IMR-90 (cell line): ENCODE results near the gene KLHDC2. TPM values are rescaled to one million over a fixed set of nuclear protein-coding genes. Genes with fewer than 3 reads are reported as not detected.
A peak's percentile ranks its signal among the peaks of the same experiment; 100 is the strongest.

Experiments
- ATAC-seq: fragments of 200-7000 bp; cut with Tn5 transposase; 2 replicates; pipeline ENCODE4 v1.9.1; 2020; ENCODE audit warnings: low read depth, mild to moderate bottlenecking, moderate library complexity
- BruUV-seq: library from RNA; stranded (reverse); fragments of 400-500 nt; replicated peaks from 2 replicates; lab custom pipeline; 2021; lab: Mats Ljungman, UMichigan
- CTCF ChIA-PET: fragments of 300-600 bp; formaldehyde crosslinking; extraction: SDS; loops from one replicate; lab custom pipeline; 2021; ENCODE audit warnings: antibody characterized with exemption; lab: Yijun Ruan, JAX
- POLR2A ChIA-PET: fragments of 300-600 bp; sonication (Branson Sonifier 250); formaldehyde crosslinking; loops from one replicate; lab custom pipeline; 2022; ENCODE audit warnings: antibody characterized with exemption; ENCODE audit not compliant: unreplicated experiment; lab: Charles Lee
- DNase-seq: peaks from one replicate; pipeline ENCODE4 v3.0.0; 2013
- H2AFZ ChIP-seq: replicated peaks from 2 replicates; pipeline ENCODE3; 2013; ENCODE audit warnings: low read length, mild to moderate bottlenecking; ENCODE audit not compliant: poor library complexity
- H2AK5ac ChIP-seq: 2 replicates; pipeline ENCODE4 v1.6.1; 2013; ENCODE audit warnings: low read depth, low read length, inconsistent platforms
- H2AK9ac ChIP-seq: replicated peaks from 2 replicates; pipeline ENCODE3; 2013; ENCODE audit warnings: mild to moderate bottlenecking, low read depth, low read length, moderate library complexity; ENCODE audit not compliant: poor library complexity
- H2BK120ac ChIP-seq: 2 replicates; pipeline ENCODE4 v1.6.1; 2013; ENCODE audit warnings: low read depth, low read length, inconsistent platforms
- H2BK15ac ChIP-seq: 3 replicates; pipeline ENCODE4 v1.6.1; 2013; ENCODE audit warnings: low read depth, low read length, inconsistent platforms
- H2BK20ac ChIP-seq: 2 replicates; pipeline ENCODE4 v1.6.1; 2013; ENCODE audit warnings: low read depth, mild to moderate bottlenecking, inconsistent platforms, low read length, moderate library complexity
- H2BK5ac ChIP-seq: 2 replicates; pipeline ENCODE4 v1.6.1; 2013; ENCODE audit warnings: mild to moderate bottlenecking, low read depth, low read length, inconsistent platforms; ENCODE audit not compliant: poor library complexity, severe bottlenecking
- H3K14ac ChIP-seq: replicated peaks from 2 replicates; pipeline ENCODE4 v1.6.1; 2013; ENCODE audit warnings: low read depth, low read length, inconsistent platforms
- H3K18ac ChIP-seq: 2 replicates; pipeline ENCODE4 v1.6.1; 2013; ENCODE audit warnings: low read depth, low read length, control low read depth
- H3K23ac ChIP-seq: 2 replicates; pipeline ENCODE4 v1.6.1; 2013; ENCODE audit warnings: low read depth, low read length, inconsistent platforms
- H3K27ac ChIP-seq: 2 replicates; pipeline ENCODE4 v1.5.1; 2013; ENCODE audit warnings: mild to moderate bottlenecking, control low read depth, low read length; ENCODE audit not compliant: insufficient read depth
- H3K27me3 ChIP-seq: 2 replicates; pipeline ENCODE4 v1.6.1; 2013; ENCODE audit warnings: low read length; ENCODE audit not compliant: control insufficient read depth, insufficient read depth
- H3K36me3 ChIP-seq: 2 replicates; pipeline ENCODE4 v1.6.1; 2013; ENCODE audit warnings: low read length, mixed read lengths; ENCODE audit not compliant: control insufficient read depth, insufficient read depth
- H3K4ac ChIP-seq: 2 replicates; pipeline ENCODE4 v1.6.1; 2013; ENCODE audit warnings: low read depth, low read length, inconsistent platforms
- H3K4me1 ChIP-seq: 2 replicates; pipeline ENCODE4 v1.6.1; 2013; ENCODE audit warnings: low read length, mixed read lengths; ENCODE audit not compliant: control insufficient read depth, insufficient read depth
- H3K4me2 ChIP-seq: 2 replicates; pipeline ENCODE4 v1.6.1; 2013; ENCODE audit warnings: low read depth, mild to moderate bottlenecking, control low read depth, low read length, moderate library complexity
- H3K4me3 ChIP-seq: 2 replicates; pipeline ENCODE4 v1.5.1; 2013; ENCODE audit warnings: low read depth, mild to moderate bottlenecking, control low read depth, low read length, moderate library complexity; ENCODE audit not compliant: insufficient read depth
- H3K56ac ChIP-seq: 2 replicates; pipeline ENCODE4 v1.6.1; 2013; ENCODE audit warnings: low read length, inconsistent platforms; ENCODE audit not compliant: insufficient read depth; ENCODE audit errors: extremely low read depth
- H3K79me1 ChIP-seq, 2 experiments: 2 replicates each; pipeline ENCODE4 v1.6.1; 2013; ENCODE audit warnings: low read length in 2 of 2, inconsistent platforms in 1 of 2, low read depth in 1 of 2
- H3K9ac ChIP-seq: 2 replicates; pipeline ENCODE4 v1.6.1; 2013; ENCODE audit warnings: low read depth, low read length, control low read depth
- H3K9me1 ChIP-seq: 2 replicates; pipeline ENCODE4 v1.6.1; 2013; ENCODE audit warnings: low read length, inconsistent platforms; ENCODE audit not compliant: insufficient read depth
- H3K9me3 ChIP-seq: 2 replicates; pipeline ENCODE4 v1.6.1; 2013; ENCODE audit warnings: low read length; ENCODE audit not compliant: control insufficient read depth, insufficient read depth
- H4K20me1 ChIP-seq: 2 replicates; pipeline ENCODE4 v1.6.1; 2013; ENCODE audit warnings: low read length, inconsistent platforms; ENCODE audit not compliant: insufficient read depth
- H4K5ac ChIP-seq: 2 replicates; pipeline ENCODE4 v1.6.1; 2013; ENCODE audit warnings: mild to moderate bottlenecking, low read depth, low read length, control low read depth
- H4K8ac ChIP-seq, 2 experiments: 2 replicates each; pipeline ENCODE4 v1.6.1; 2013; ENCODE audit warnings: low read depth in 2 of 2, low read length in 2 of 2, control low read depth in 1 of 2, inconsistent platforms in 1 of 2
- H4K91ac ChIP-seq: 2 replicates; pipeline ENCODE4 v1.6.1; 2013; ENCODE audit warnings: low read depth, low read length, inconsistent platforms; ENCODE audit not compliant: insufficient read depth
- MXI1 ChIP-seq: IDR thresholded peaks from 2 replicates; pipeline ENCODE4 v1.6.1; 2012; ENCODE audit warnings: low read depth, mild to moderate bottlenecking, low read length, moderate library complexity, borderline replicate concordance
- WGBS, 2 experiments: methylation state at CpG; one replicate each; pipeline versions ENCODE4 v1.1.5 to v1.1.7; 2013; ENCODE audit warnings: missing lambda C conversion rate in 2 of 2; ENCODE audit not compliant: insufficient read length in 1 of 2; ENCODE audit errors: extremely low coverage in 2 of 2; 5-methylcytosine and 5-hydroxymethylcytosine counted together
- dilution Hi-C: fragments of 300-500 bp; cut with HindIII; formaldehyde crosslinking; loops from one replicate; pipeline ENCODE4 v1.14.3; 2018; ENCODE audit warnings: low sequenced_read_pairs; ENCODE audit not compliant: unreplicated experiment
- in situ Hi-C: fragments of 300-500 bp; cut with MboI; formaldehyde crosslinking; loops from 3 replicates; pipeline ENCODE4 v1.14.3; 2019; ENCODE audit warnings: low sequenced_read_pairs, inconsistent platforms, mixed read lengths
- intact Hi-C: fragments of 100-400 bp; cut with micrococcal nuclease; formaldehyde crosslinking; loops from 2 replicates; pipeline ENCODE4 v1.10.0; 2022
- polyA plus RNA-seq, 3 experiments: library from polyadenylated mRNA; depleted of rRNA; stranded (reverse); fragments of >200 nt; gene quantifications; 2 replicates each; pipeline ENCODE4 v1.2.3, GENCODE V29; 2012; ENCODE audit warnings: low replicate concordance in 1 of 3
- total RNA-seq: library from RNA; depleted of rRNA; stranded (reverse); fragments of >200 nt; gene quantifications from 2 replicates; pipeline ENCODE4 v1.2.3, GENCODE V29; 2012
- TF ChIP-seq, protein P1 (sequence below): fragments of 150-350 bp; IDR thresholded peaks from 2 replicates; pipeline ENCODE4 v1.6.1; 2017; ENCODE audit warnings: mild to moderate bottlenecking, antibody characterized with exemption, low read length, low read depth
- TF ChIP-seq, protein P2 (sequence below): conservative IDR thresholded peaks from 2 replicates; pipeline ENCODE4 v1.5.1; 2012; ENCODE audit warnings: mild to moderate bottlenecking, low read depth, low read length, improper control_type of control experiment
- TF ChIP-seq, protein P3 (sequence below): fragments of 150-350 bp; IDR thresholded peaks from 2 replicates; pipeline ENCODE4 v1.6.1; 2016; ENCODE audit warnings: low read depth, mild to moderate bottlenecking, low read length, moderate library complexity, borderline replicate concordance

KLHDC2 gene
- total and polyA plus RNA-seq, 2 of the 4 experiments (the other 2 are of a cell fraction) = 29.2 to 41.8 TPM

DNA sequence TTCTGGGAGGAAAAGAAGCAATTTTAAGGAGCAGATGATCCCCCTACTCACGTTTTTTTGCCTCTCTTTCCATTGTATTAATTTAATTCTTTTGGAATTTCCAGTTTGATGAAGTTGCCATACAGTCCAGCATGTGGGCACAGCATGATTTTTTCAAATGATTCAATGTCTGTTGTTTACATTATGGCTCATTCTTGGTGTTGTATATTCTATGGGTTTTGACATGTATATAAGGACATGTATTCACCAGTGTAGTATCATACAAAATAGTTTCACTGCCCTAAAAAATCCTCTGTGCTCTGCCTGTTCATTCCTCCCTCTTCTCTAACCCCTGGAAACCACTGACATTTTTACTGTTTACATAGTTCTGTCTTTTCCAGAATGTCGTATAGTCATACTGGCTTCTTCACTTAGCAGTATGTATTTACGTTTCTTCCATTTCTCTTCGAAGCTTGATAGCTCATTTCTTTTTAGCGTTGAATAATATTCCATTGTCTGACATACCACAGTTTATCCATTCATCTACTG is 13.3 kb upstream of the KLHDC2 start:
- TF ChIP-seq, protein P1, sequence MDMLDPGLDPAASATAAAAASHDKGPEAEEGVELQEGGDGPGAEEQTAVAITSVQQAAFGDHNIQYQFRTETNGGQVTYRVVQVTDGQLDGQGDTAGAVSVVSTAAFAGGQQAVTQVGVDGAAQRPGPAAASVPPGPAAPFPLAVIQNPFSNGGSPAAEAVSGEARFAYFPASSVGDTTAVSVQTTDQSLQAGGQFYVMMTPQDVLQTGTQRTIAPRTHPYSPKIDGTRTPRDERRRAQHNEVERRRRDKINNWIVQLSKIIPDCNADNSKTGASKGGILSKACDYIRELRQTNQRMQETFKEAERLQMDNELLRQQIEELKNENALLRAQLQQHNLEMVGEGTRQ = no peak
- no peak for TF ChIP-seq MXI1
- TF ChIP-seq, protein P2, sequence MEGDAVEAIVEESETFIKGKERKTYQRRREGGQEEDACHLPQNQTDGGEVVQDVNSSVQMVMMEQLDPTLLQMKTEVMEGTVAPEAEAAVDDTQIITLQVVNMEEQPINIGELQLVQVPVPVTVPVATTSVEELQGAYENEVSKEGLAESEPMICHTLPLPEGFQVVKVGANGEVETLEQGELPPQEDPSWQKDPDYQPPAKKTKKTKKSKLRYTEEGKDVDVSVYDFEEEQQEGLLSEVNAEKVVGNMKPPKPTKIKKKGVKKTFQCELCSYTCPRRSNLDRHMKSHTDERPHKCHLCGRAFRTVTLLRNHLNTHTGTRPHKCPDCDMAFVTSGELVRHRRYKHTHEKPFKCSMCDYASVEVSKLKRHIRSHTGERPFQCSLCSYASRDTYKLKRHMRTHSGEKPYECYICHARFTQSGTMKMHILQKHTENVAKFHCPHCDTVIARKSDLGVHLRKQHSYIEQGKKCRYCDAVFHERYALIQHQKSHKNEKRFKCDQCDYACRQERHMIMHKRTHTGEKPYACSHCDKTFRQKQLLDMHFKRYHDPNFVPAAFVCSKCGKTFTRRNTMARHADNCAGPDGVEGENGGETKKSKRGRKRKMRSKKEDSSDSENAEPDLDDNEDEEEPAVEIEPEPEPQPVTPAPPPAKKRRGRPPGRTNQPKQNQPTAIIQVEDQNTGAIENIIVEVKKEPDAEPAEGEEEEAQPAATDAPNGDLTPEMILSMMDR = no peak
- TF ChIP-seq, protein P3, sequence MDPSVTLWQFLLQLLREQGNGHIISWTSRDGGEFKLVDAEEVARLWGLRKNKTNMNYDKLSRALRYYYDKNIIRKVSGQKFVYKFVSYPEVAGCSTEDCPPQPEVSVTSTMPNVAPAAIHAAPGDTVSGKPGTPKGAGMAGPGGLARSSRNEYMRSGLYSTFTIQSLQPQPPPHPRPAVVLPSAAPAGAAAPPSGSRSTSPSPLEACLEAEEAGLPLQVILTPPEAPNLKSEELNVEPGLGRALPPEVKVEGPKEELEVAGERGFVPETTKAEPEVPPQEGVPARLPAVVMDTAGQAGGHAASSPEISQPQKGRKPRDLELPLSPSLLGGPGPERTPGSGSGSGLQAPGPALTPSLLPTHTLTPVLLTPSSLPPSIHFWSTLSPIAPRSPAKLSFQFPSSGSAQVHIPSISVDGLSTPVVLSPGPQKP = no peak
- H2BK120ac ChIP-seq = no peak overlapping the region
- no peak overlapping the region for H4K91ac ChIP-seq
- H4K5ac ChIP-seq = no peak overlapping the region
- intact Hi-C loops (no loop called here), dilution Hi-C loops (no loop called here), in situ Hi-C loops (loop anchor here (25.0 kb wide), 1 partner anchor 292 kb away; no protein-coding TSS in a partner anchor)
- no peak overlapping the region for H3K9ac ChIP-seq
- no peak overlapping the region for H2BK5ac ChIP-seq
- H3K56ac ChIP-seq = no peak overlapping the region
- 0% methylated on average over 1 of the region's 5 CpGs; no CpG with 5 or more reads in 1 of the 2 experiments for WGBS, 2 experiments
- H3K14ac ChIP-seq = no peak overlapping the region
- H3K4me1 ChIP-seq = no peaks in the 10 kb centered on the region
- no peak overlapping the region for H2AK9ac ChIP-seq
- H2BK15ac ChIP-seq = no peak overlapping the region
- no peaks in the 10 kb centered on the region for H4K20me1 ChIP-seq
- H3K4ac ChIP-seq = no peak overlapping the region
- no peak overlapping the region for H2BK20ac ChIP-seq
- no peak overlapping the region for H3K27ac ChIP-seq
- no peak overlapping the region for H2AK5ac ChIP-seq
- H3K18ac ChIP-seq = no peak overlapping the region
- no peak overlapping the region for H3K4me3 ChIP-seq
- no peaks in the 10 kb centered on the region for H3K27me3 ChIP-seq
- H3K9me3 ChIP-seq = no peaks in the 10 kb centered on the region
- H3K79me1 ChIP-seq = no peaks in the 10 kb centered on the region
- H3K9me1 ChIP-seq = no peaks in the 10 kb centered on the region
- DNase-seq = peak; percentile 50
- POLR2A ChIA-PET = no interaction called here
- BruUV-seq = no TSS peak
- no peak overlapping the region for H3K23ac ChIP-seq
- CTCF ChIA-PET = no interaction called here
- H2AFZ ChIP-seq = no peak overlapping the region
- ATAC-seq = peak; percentile 94
- H3K4me2 ChIP-seq = no peak overlapping the region
- no peak overlapping the region for H4K8ac ChIP-seq
- H3K36me3 ChIP-seq = no peaks in the 10 kb centered on the region
